NT2/D1 (cell line): ENCODE data around the gene ATMIN.

Experiments
- SUZ12 ChIP-seq: IDR thresholded peaks from 2 replicates; pipeline ENCODE4 v1.6.1; 2011; ENCODE audit not compliant: insufficient read length, insufficient read depth; ENCODE audit errors: extremely low read depth
- YY1 ChIP-seq: IDR thresholded peaks from 2 replicates; pipeline ENCODE4 v1.6.1; 2011; ENCODE audit not compliant: insufficient read length, insufficient read depth
- ZNF274 ChIP-seq: IDR thresholded peaks from 2 replicates; pipeline ENCODE4 v1.6.1; 2011; ENCODE audit warnings: mild to moderate bottlenecking, low read depth, low read length

DNA sequence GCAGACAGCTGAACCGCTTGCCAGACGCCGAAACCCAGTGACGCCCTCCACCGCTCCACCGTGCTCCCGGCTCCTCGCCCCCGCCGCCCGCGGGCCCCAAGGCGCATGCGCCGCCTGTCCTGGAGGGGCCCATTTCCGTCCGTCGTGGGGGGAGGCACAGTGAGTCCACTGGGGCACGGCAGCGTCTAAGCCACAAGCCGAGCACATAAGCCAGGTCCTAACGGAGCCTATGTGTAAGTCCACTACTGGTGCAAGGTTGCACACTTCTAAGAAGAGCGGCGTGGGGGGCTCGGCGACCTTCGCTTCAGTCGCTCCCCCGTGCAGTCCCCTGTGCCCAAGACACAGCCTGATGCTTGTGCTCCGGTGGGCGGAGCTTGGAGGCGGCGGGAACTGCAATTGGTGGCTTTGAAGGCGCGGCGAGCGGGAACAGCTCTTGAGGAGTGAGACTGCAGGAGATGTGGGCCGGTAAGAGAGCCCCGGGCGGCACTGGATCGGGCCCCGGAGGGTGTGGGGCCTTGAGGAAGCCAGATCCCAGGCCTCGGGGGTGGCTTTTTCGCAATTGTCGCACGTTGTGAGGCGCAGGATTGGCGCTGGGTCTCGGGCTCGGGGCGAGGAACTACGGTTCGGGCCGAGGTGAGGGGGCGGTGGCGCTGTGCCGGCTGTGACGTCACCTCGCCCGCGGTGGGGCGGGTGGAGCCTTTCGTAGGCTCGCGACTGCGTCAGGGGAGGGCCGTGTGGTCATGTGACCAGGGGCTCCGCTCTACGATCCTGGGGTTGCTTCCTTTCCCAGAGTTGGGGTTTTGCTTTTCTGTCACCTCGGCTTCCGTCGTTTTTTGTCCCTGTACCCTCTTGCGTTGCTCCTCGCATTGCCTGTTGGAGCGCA lies 28.6 kb upstream of the ATMIN start, which contains the start of the genes CENPN and CMC2:
- TF ChIP-seq YY1 (no peak), ZNF274 (no peak), SUZ12 (no peak)
